HEK293 (cell line): ENCODE data around the gene GNB2.

Source experiments
- EGR2 ChIP-seq: fragments of 450-650 bp; formaldehyde crosslinking; IDR thresholded peaks from 2 replicates; pipeline ENCODE4 v1.5.1; 2016; ENCODE audit warnings: low read depth, missing biosample characterization, missing genetic modification characterization
- GLIS1 ChIP-seq: fragments of 450-650 bp; formaldehyde crosslinking; IDR thresholded peaks from 2 replicates; pipeline ENCODE4 v1.5.1; 2016; ENCODE audit warnings: missing biosample characterization, missing genetic modification characterization
- GLIS2 ChIP-seq: fragments of 450-650 bp; formaldehyde crosslinking; IDR thresholded peaks from 2 replicates; pipeline ENCODE4 v1.5.1; 2016; ENCODE audit warnings: missing biosample characterization, missing genetic modification characterization
- PATZ1 ChIP-seq: fragments of 450-650 bp; formaldehyde crosslinking; IDR thresholded peaks from 2 replicates; pipeline ENCODE4 v1.5.1; 2016; ENCODE audit warnings: missing biosample characterization, missing genetic modification characterization
- PRDM4 ChIP-seq: fragments of 450-650 bp; formaldehyde crosslinking; IDR thresholded peaks from 2 replicates; pipeline ENCODE4 v1.5.1; 2017; ENCODE audit warnings: missing biosample characterization, missing genetic modification characterization
- REST ChIP-seq: fragments of 450-650 bp; formaldehyde crosslinking; IDR thresholded peaks from 2 replicates; pipeline ENCODE4 v1.5.1; 2016; ENCODE audit warnings: missing biosample characterization, missing genetic modification characterization
- ZBTB11 ChIP-seq: fragments of 450-650 bp; formaldehyde crosslinking; conservative IDR thresholded peaks from 2 replicates; pipeline ENCODE4 v1.5.1; 2016; ENCODE audit warnings: low read depth, missing biosample characterization, missing genetic modification characterization
- ZBTB17 ChIP-seq: fragments of 450-650 bp; formaldehyde crosslinking; IDR thresholded peaks from 2 replicates; pipeline ENCODE4 v1.5.1; 2016; ENCODE audit warnings: missing biosample characterization, missing genetic modification characterization
- ZBTB20 ChIP-seq: fragments of 450-650 bp; formaldehyde crosslinking; IDR thresholded peaks from 2 replicates; pipeline ENCODE4 v1.5.1; 2016; ENCODE audit warnings: missing biosample characterization, missing genetic modification characterization
- ZBTB6 ChIP-seq: fragments of 450-650 bp; formaldehyde crosslinking; IDR thresholded peaks from 2 replicates; pipeline ENCODE4 v1.5.1; 2017; ENCODE audit warnings: missing biosample characterization, missing genetic modification characterization
- ZFHX2 ChIP-seq: fragments of 450-650 bp; formaldehyde crosslinking; conservative IDR thresholded peaks from 2 replicates; pipeline ENCODE4 v1.5.1; 2016; ENCODE audit warnings: missing biosample characterization, missing genetic modification characterization
- ZNF114 ChIP-seq: fragments of 450-650 bp; formaldehyde crosslinking; IDR thresholded peaks from 2 replicates; pipeline ENCODE4 v1.5.0; 2017; ENCODE audit warnings: missing biosample characterization, missing genetic modification characterization
- ZNF223 ChIP-seq: fragments of 450-650 bp; formaldehyde crosslinking; IDR thresholded peaks from 2 replicates; pipeline ENCODE4 v1.5.1; 2016; ENCODE audit warnings: missing biosample characterization, missing genetic modification characterization
- ZNF311 ChIP-seq: fragments of 450-650 bp; formaldehyde crosslinking; IDR thresholded peaks from 2 replicates; pipeline ENCODE4 v1.5.1; 2017; ENCODE audit warnings: missing biosample characterization, missing genetic modification characterization, borderline replicate concordance
- ZNF324 ChIP-seq: fragments of 450-650 bp; formaldehyde crosslinking; IDR thresholded peaks from 2 replicates; pipeline ENCODE4 v1.5.1; 2016; ENCODE audit warnings: missing biosample characterization, missing genetic modification characterization
- ZNF335 ChIP-seq: fragments of 450-650 bp; formaldehyde crosslinking; conservative IDR thresholded peaks from 2 replicates; pipeline ENCODE4 v1.5.1; 2016; ENCODE audit warnings: missing biosample characterization, missing genetic modification characterization
- ZNF391 ChIP-seq: fragments of 450-650 bp; formaldehyde crosslinking; IDR thresholded peaks from 2 replicates; pipeline ENCODE4 v1.5.1; 2016; ENCODE audit warnings: low read depth, missing biosample characterization, missing genetic modification characterization, borderline replicate concordance
- ZNF404 ChIP-seq: fragments of 450-650 bp; formaldehyde crosslinking; IDR thresholded peaks from 2 replicates; pipeline ENCODE4 v1.5.1; 2017; ENCODE audit warnings: missing biosample characterization, missing genetic modification characterization
- ZNF610 ChIP-seq: fragments of 450-650 bp; formaldehyde crosslinking; IDR thresholded peaks from 2 replicates; pipeline ENCODE4 v1.5.1; 2016; ENCODE audit warnings: missing biosample characterization, missing genetic modification characterization, borderline replicate concordance
- ZNF692 ChIP-seq: fragments of 450-650 bp; formaldehyde crosslinking; IDR thresholded peaks from 2 replicates; pipeline ENCODE4 v1.5.1; 2016; ENCODE audit warnings: missing biosample characterization, missing genetic modification characterization

GNB2 gene

GRCh38 chr7:100694098-100694745, 20.7 kb downstream of the GNB2 start, which contains the start of gene GIGYF1 (continued):
- no peak for TF ChIP-seq ZNF324 (tag by site-specific recombination)
- TF ChIP-seq ZNF391 (tag by site-specific recombination) = no peak
- TF ChIP-seq GLIS2 = peak; percentile 68; the same call in 1 of the 2 replicates
- TF ChIP-seq PATZ1 (tag by site-specific recombination) = peak; percentile 76
- TF ChIP-seq ZBTB20 (tag by site-specific recombination) = no peak
- TF ChIP-seq ZNF335 (tag by site-specific recombination) = peak; percentile 68; the same call in 1 of the 2 replicates
- TF ChIP-seq ZNF692 = peak; percentile 55
- 0 out of 2 replicates have a peak, but pooled peaks have one; percentile 10 for TF ChIP-seq ZFHX2 (tag by site-specific recombination)
- no peak for TF ChIP-seq ZNF610 (tag by site-specific recombination)
- no peak for TF ChIP-seq PRDM4
- no peak for TF ChIP-seq ZBTB11 (tag by site-specific recombination)
- TF ChIP-seq ZBTB17 = no peak
- TF ChIP-seq ZBTB6 (tag by site-specific recombination) = no peak
- no peak for TF ChIP-seq ZNF223
- no peak for TF ChIP-seq ZNF114 (tag by site-specific recombination)
- peak; percentile 80 for TF ChIP-seq GLIS1 (tag by site-specific recombination)
- TF ChIP-seq EGR2 (tag by site-specific recombination) = 0 out of 2 replicates have a peak, but pooled peaks have one; percentile 23
- no peak for TF ChIP-seq ZNF311
- TF ChIP-seq ZNF404 (tag by site-specific recombination) = no peak
- no peak for TF ChIP-seq REST (tag by site-specific recombination)
